HFFc6 (cell line): ENCODE data around the gene UBR4. TPM values are rescaled to one million over a fixed set of nuclear protein-coding genes. Genes with fewer than 3 reads are reported as not detected.
A peak's percentile ranks its signal among the peaks of the same experiment; 100 is the strongest.

Experiments used
- DNase-seq: peaks from one replicate; pipeline ENCODE4 v3.0.0-alpha.2; 2018
- H3K27ac Mint-ChIP-seq: 2 replicates; pipeline ENCODE4 v1.8.0; 2020; ENCODE audit warnings: mild to moderate bottlenecking, mixed read lengths
- H3K27me3 Mint-ChIP-seq: 2 replicates; pipeline ENCODE4 v1.8.0; 2021; ENCODE audit warnings: mild to moderate bottlenecking, moderate library complexity, mixed read lengths; ENCODE audit not compliant: insufficient read depth
- H3K36me3 Mint-ChIP-seq: 2 replicates; pipeline ENCODE4 v1.8.0; 2021; ENCODE audit warnings: low read depth, mixed read lengths
- H3K4me1 Mint-ChIP-seq: 2 replicates; pipeline ENCODE4 v1.8.0; 2020; ENCODE audit warnings: low read depth, mixed read lengths
- H3K4me3 Mint-ChIP-seq: 2 replicates; pipeline ENCODE4 v1.8.0; 2020; ENCODE audit warnings: mild to moderate bottlenecking, moderate library complexity, mixed read lengths
- H3K9me3 Mint-ChIP-seq: 2 replicates; pipeline ENCODE4 v1.8.0; 2020; ENCODE audit warnings: mild to moderate bottlenecking, mixed read lengths
- total RNA-seq, 6 experiments: library from RNA; stranded (reverse); fragmentation: NEBNext Ultra II Directional; extraction: Animal tissue kit (Norgen Biotek cat#: 25700); gene quantifications; 2 replicates in 1 of 6; 3 replicates in 5 of 6; pipeline ENCODE4 v1.2.3, GENCODE V29; 2021
- TF ChIP-seq, protein P1 (sequence below): fragments of 200-600 bp; sonication (generic); IDR thresholded peaks from 2 replicates; pipeline ENCODE4 v1.5.0; 2021; ENCODE audit warnings: antibody characterized with exemption, mild to moderate bottlenecking

The UBR4 gene
- total RNA-seq, 6 experiments from 2014 or later: 74.2 to 116 (median 88.6) TPM

GRCh38 chr1:19034721-19035120 lies 175.3 kb downstream of the UBR4 start:
- H3K9me3 Mint-ChIP-seq: no peaks in the 10 kb centered on the region
- no peak for DNase-seq
- H3K36me3 Mint-ChIP-seq: no peaks in the 10 kb centered on the region
- no peak overlapping the region for H3K4me3 Mint-ChIP-seq
- H3K27me3 Mint-ChIP-seq: peaks cover 15% of the 10 kb centered on the region
- TF ChIP-seq, protein P1, sequence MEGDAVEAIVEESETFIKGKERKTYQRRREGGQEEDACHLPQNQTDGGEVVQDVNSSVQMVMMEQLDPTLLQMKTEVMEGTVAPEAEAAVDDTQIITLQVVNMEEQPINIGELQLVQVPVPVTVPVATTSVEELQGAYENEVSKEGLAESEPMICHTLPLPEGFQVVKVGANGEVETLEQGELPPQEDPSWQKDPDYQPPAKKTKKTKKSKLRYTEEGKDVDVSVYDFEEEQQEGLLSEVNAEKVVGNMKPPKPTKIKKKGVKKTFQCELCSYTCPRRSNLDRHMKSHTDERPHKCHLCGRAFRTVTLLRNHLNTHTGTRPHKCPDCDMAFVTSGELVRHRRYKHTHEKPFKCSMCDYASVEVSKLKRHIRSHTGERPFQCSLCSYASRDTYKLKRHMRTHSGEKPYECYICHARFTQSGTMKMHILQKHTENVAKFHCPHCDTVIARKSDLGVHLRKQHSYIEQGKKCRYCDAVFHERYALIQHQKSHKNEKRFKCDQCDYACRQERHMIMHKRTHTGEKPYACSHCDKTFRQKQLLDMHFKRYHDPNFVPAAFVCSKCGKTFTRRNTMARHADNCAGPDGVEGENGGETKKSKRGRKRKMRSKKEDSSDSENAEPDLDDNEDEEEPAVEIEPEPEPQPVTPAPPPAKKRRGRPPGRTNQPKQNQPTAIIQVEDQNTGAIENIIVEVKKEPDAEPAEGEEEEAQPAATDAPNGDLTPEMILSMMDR: no peak
- peaks cover 14% of the 10 kb centered on the region for H3K4me1 Mint-ChIP-seq
- H3K27ac Mint-ChIP-seq: no peak overlapping the region

GRCh38 chr1:19033926-19034680 lies 176.0 kb downstream of the UBR4 start:
- Mint-ChIP-seq H3K4me3 (peak overlapping the region; percentile 55; the same call in 1 of the 2 replicates), H3K27ac (peak overlapping the region; percentile 66), H3K9me3 (no peaks in the 10 kb centered on the region), H3K36me3 (no peaks in the 10 kb centered on the region), H3K27me3 (peaks cover 11% of the 10 kb centered on the region), H3K4me1 (peaks cover 14% of the 10 kb centered on the region)
- TF ChIP-seq, protein P1: no peak
- peak; percentile 19 for DNase-seq

GRCh38 chr1:19033515-19033839 lies 176.6 kb downstream of the UBR4 start:
- TF ChIP-seq, protein P1: no peak
- Mint-ChIP-seq H3K27ac (no peak overlapping the region), H3K9me3 (no peaks in the 10 kb centered on the region), H3K27me3 (peaks cover 11% of the 10 kb centered on the region), H3K4me1 (peaks cover 14% of the 10 kb centered on the region), H3K4me3 (no peak overlapping the region), H3K36me3 (no peaks in the 10 kb centered on the region)
- no peak for DNase-seq

- DNase-seq: no peak
- Mint-ChIP-seq H3K27ac (no peak overlapping the region), H3K4me3 (no peak overlapping the region), H3K9me3 (no peaks in the 10 kb centered on the region), H3K27me3 (peaks cover 10% of the 10 kb centered on the region), H3K36me3 (no peaks in the 10 kb centered on the region), H3K4me1 (peaks cover 14% of the 10 kb centered on the region)
- TF ChIP-seq, protein P1: no peak
Measured at GRCh38 chr1:19032701-19033514, 177.2 kb downstream of the UBR4 start.

DNA sequence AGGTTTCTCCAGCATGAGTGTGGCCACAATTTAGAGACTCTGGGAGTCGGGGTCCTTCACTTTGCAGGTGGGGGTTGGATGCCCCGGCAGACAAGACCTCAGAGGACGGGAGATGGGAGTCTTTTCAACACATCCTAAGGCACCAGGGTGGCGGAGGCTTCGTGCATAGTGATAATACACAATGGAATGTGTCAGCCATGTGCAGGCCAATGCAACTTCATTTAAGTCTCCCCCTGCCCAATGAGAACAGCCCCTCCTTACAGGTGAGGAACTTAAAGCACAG lies 177.7 kb downstream of the UBR4 start:
- Mint-ChIP-seq H3K9me3 (no peaks in the 10 kb centered on the region), H3K36me3 (no peaks in the 10 kb centered on the region), H3K4me1 (peaks cover 14% of the 10 kb centered on the region), H3K27ac (no peak overlapping the region), H3K27me3 (peaks cover 6% of the 10 kb centered on the region), H3K4me3 (no peak overlapping the region)
- DNase-seq: no peak
- TF ChIP-seq, protein P1: no peak
